OCI-LY1 (cell line): ENCODE measurements around the gene EXOSC2.

ENCODE experiments used
- H2AFZ ChIP-seq: fragments of 200-600 bp; sonication (generic), shearing (Covaris generic); 2 replicates; pipeline ENCODE4 v1.6.0; 2014; ENCODE audit warnings: antibody characterized with exemption, mild to moderate bottlenecking, low read length
- H3F3A ChIP-seq: fragments of 200-600 bp; sonication (generic), shearing (Covaris generic); 2 replicates; pipeline ENCODE4 v1.6.0; 2014; ENCODE audit warnings: mild to moderate bottlenecking, antibody characterized with exemption, low read length, moderate library complexity; ENCODE audit not compliant: insufficient read depth
- H3K27ac ChIP-seq: fragments of 200-600 bp; sonication (generic); 2 replicates; pipeline ENCODE4 v1.5.1; 2014; ENCODE audit warnings: low read length, mixed run types, mild to moderate bottlenecking, low read depth; ENCODE audit not compliant: poor library complexity, severe bottlenecking
- H3K27me3 ChIP-seq: fragments of 200-600 bp; sonication (generic); 2 replicates; pipeline ENCODE4 v1.6.0; 2014; ENCODE audit warnings: antibody characterized with exemption, mild to moderate bottlenecking, low read length, moderate library complexity; ENCODE audit not compliant: insufficient read depth
- H3K36me3 ChIP-seq: fragments of 200-600 bp; sonication (generic); 2 replicates; pipeline ENCODE4 v1.6.1; 2014; ENCODE audit warnings: mild to moderate bottlenecking, antibody characterized with exemption, low read length, moderate library complexity, mixed read lengths; ENCODE audit not compliant: insufficient read depth
- H3K4me1 ChIP-seq: fragments of 200-600 bp; sonication (generic); 2 replicates; pipeline ENCODE4 v1.5.1; 2014; ENCODE audit warnings: mild to moderate bottlenecking, low read length, moderate library complexity; ENCODE audit not compliant: insufficient read depth, severe bottlenecking
- H3K4me2 ChIP-seq: fragments of 200-600 bp; sonication (generic), shearing (Covaris generic); 2 replicates; pipeline ENCODE4 v1.6.1; 2014; ENCODE audit warnings: low read length
- H3K4me3 ChIP-seq: fragments of 200-600 bp; sonication (generic); 2 replicates; pipeline ENCODE4 v1.5.1; 2014; ENCODE audit warnings: low read length, low read depth, mild to moderate bottlenecking, mixed read lengths; ENCODE audit not compliant: poor library complexity, severe bottlenecking
- H3K79me2 ChIP-seq: fragments of 200-600 bp; shearing (Covaris generic); 2 replicates; pipeline ENCODE4 v1.6.1; 2016; ENCODE audit warnings: mixed run types, low read length, mixed read lengths; ENCODE audit not compliant: insufficient read depth
- H3K9ac ChIP-seq: fragments of 200-600 bp; sonication (generic), shearing (Covaris generic); 2 replicates; pipeline ENCODE4 v1.6.1; 2014; ENCODE audit warnings: mild to moderate bottlenecking, low read length, mixed read lengths
- H3K9me2 ChIP-seq: fragments of 200-600 bp; sonication (generic), shearing (Covaris generic); 2 replicates; pipeline ENCODE4 v1.6.1; 2014; ENCODE audit warnings: low read depth, mild to moderate bottlenecking, low read length, mixed read lengths
- H3K9me3 ChIP-seq: fragments of 200-600 bp; shearing (Covaris generic); 2 replicates; pipeline ENCODE4 v1.6.1; 2014; ENCODE audit warnings: low read length, mixed read lengths
- H4K20me1 ChIP-seq: fragments of 200-600 bp; sonication (generic), shearing (Covaris generic); 2 replicates; pipeline ENCODE4 v1.6.0; 2016; ENCODE audit warnings: mild to moderate bottlenecking, low read length; ENCODE audit not compliant: insufficient read depth
- CTCF ChIP-seq: fragments of 200-600 bp; sonication (generic), shearing (Covaris generic); IDR thresholded peaks from 2 replicates; pipeline ENCODE4 v1.5.1; 2017; ENCODE audit warnings: mild to moderate bottlenecking, antibody characterized with exemption, low read length, moderate library complexity, mixed read lengths
- EZH2 ChIP-seq: fragments of 200-600 bp; sonication (generic), shearing (Covaris generic); IDR thresholded peaks from 2 replicates; pipeline ENCODE4 v1.8.0; 2017; ENCODE audit warnings: borderline replicate concordance, mixed run types, mild to moderate bottlenecking, antibody characterized with exemption, low read length, moderate library complexity, mixed read lengths

The EXOSC2 gene

GRCh38 chr9:130712564-130713285 lies 19.1 kb downstream of the EXOSC2 start:
- no peaks in the 10 kb centered on the region for H3K9me2 ChIP-seq
- peaks cover 29% of the 10 kb centered on the region for H3K4me1 ChIP-seq
- peak overlapping the region; percentile 79 for H3K4me3 ChIP-seq
- H3F3A ChIP-seq = peaks cover 4% of the 10 kb centered on the region; the same call in 1 of the 2 replicates
- peak overlapping the region; percentile 81 for H3K9ac ChIP-seq
- H3K9me3 ChIP-seq = no peaks in the 10 kb centered on the region
- no peaks in the 10 kb centered on the region for H4K20me1 ChIP-seq
- no peaks in the 10 kb centered on the region for H3K27me3 ChIP-seq
- TF ChIP-seq EZH2 (no peak), CTCF (no peak)
- peak overlapping the region; percentile 62 for H3K27ac ChIP-seq
- H2AFZ ChIP-seq = no peak overlapping the region
- H3K79me2 ChIP-seq = peaks cover 27% of the 10 kb centered on the region
- no peaks in the 10 kb centered on the region for H3K36me3 ChIP-seq
- H3K4me2 ChIP-seq = peak overlapping the region; percentile 96

- no peaks in the 10 kb centered on the region for H3K9me2 ChIP-seq
- no peaks in the 10 kb centered on the region for H3K9me3 ChIP-seq
- H3K36me3 ChIP-seq = no peaks in the 10 kb centered on the region
- H3K4me1 ChIP-seq = peaks cover 30% of the 10 kb centered on the region
- TF ChIP-seq EZH2 (no peak), CTCF (no peak)
- H4K20me1 ChIP-seq = no peaks in the 10 kb centered on the region
- H3K79me2 ChIP-seq = peaks cover 27% of the 10 kb centered on the region
- no peak overlapping the region for H3K27ac ChIP-seq
- H3F3A ChIP-seq = peaks cover 4% of the 10 kb centered on the region; the same call in 1 of the 2 replicates
- H3K4me2 ChIP-seq = peak overlapping the region; percentile 96
- no peaks in the 10 kb centered on the region for H3K27me3 ChIP-seq
- H3K4me3 ChIP-seq = peak overlapping the region; percentile 79
- peak overlapping the region; percentile 81 for H3K9ac ChIP-seq
- no peak overlapping the region for H2AFZ ChIP-seq
Measured at GRCh38 chr9:130713286-130713960, 19.8 kb downstream of the EXOSC2 start.

- no peak overlapping the region for H2AFZ ChIP-seq
- peaks cover 32% of the 10 kb centered on the region for H3K79me2 ChIP-seq
- peaks cover 33% of the 10 kb centered on the region for H3K4me1 ChIP-seq
- peak overlapping the region; percentile 81 for H3K9ac ChIP-seq
- H3K4me3 ChIP-seq = peak overlapping the region; percentile 79
- TF ChIP-seq EZH2 (no peak), CTCF (no peak)
- no peaks in the 10 kb centered on the region for H3K9me3 ChIP-seq
- H3F3A ChIP-seq = peaks cover 4% of the 10 kb centered on the region; the same call in 1 of the 2 replicates
- peak overlapping the region; percentile 96 for H3K4me2 ChIP-seq
- no peak overlapping the region for H3K27ac ChIP-seq
- no peaks in the 10 kb centered on the region for H3K36me3 ChIP-seq
- H3K9me2 ChIP-seq = no peaks in the 10 kb centered on the region
- no peaks in the 10 kb centered on the region for H4K20me1 ChIP-seq
- H3K27me3 ChIP-seq = no peaks in the 10 kb centered on the region
Measured at GRCh38 chr9:130714586-130715110, 21.1 kb downstream of the EXOSC2 start.
